Muscle layer of duodenum (tissue), 2 donors: Measurements from ENCODE around the gene MDFI.

ENCODE experiments used
- H3K27ac ChIP-seq: one replicate; pipeline ENCODE4 v1.7.0; 2013; ENCODE audit warnings: mild to moderate bottlenecking, low read length
- H3K27me3 ChIP-seq: one replicate; pipeline ENCODE4 v1.7.0; 2013; ENCODE audit warnings: low read depth, mild to moderate bottlenecking, control low read depth, low read length
- H3K36me3 ChIP-seq, 2 donors: one replicate each; pipeline ENCODE4 v1.7.0; 2013; ENCODE audit warnings: low read length in 2 of 2, control low read depth in 1 of 2, mild to moderate bottlenecking in 1 of 2; ENCODE audit not compliant: insufficient read depth in 2 of 2, control insufficient read depth in 1 of 2
- H3K4me1 ChIP-seq, 2 donors: one replicate each; pipeline ENCODE4 v1.7.0; 2013; ENCODE audit warnings: low read length in 2 of 2, mild to moderate bottlenecking in 2 of 2, control low read depth in 1 of 2, moderate library complexity in 1 of 2; ENCODE audit not compliant: insufficient read depth in 2 of 2, control insufficient read depth in 1 of 2
- H3K4me3 ChIP-seq, 2 donors: one replicate each; pipeline ENCODE4 v1.7.0; 2013; ENCODE audit warnings: low read length in 2 of 2, low read depth in 1 of 2, mild to moderate bottlenecking in 1 of 2
- H3K9me3 ChIP-seq, 2 donors: one replicate each; pipeline ENCODE4 v1.7.0; 2013; ENCODE audit warnings: low read length in 2 of 2, control low read depth in 1 of 2, mild to moderate bottlenecking in 1 of 2; ENCODE audit not compliant: control insufficient read depth in 1 of 2
- donor health status: healthy.

MDFI gene

GRCh38 chr6:41596096-41596685 lies 42.1 kb upstream of the MDFI start:
- no peaks in the 10 kb centered on the region for H3K4me1 ChIP-seq
- H3K9me3 ChIP-seq: no peaks in the 10 kb centered on the region
- no peaks in the 10 kb centered on the region for H3K27me3 ChIP-seq
- no peak overlapping the region for H3K27ac ChIP-seq
- peaks cover 20 to 55% of the 10 kb centered on the region in 2 donors for H3K36me3 ChIP-seq
- H3K4me3 ChIP-seq: no peak overlapping the region

- no peaks in the 10 kb centered on the region for H3K9me3 ChIP-seq
- no peaks in the 10 kb centered on the region for H3K27me3 ChIP-seq
- no peaks in the 10 kb centered on the region for H3K4me1 ChIP-seq
- H3K27ac ChIP-seq: no peak overlapping the region
- peaks cover 20 to 53% of the 10 kb centered on the region in 2 donors for H3K36me3 ChIP-seq
- no peak overlapping the region for H3K4me3 ChIP-seq
These were observed 41.5 kb upstream of the MDFI start for GRCh38 chr6:41596807-41597206.

GRCh38 chr6:41597246-41598000 lies 40.8 kb upstream of the MDFI start:
- Histone ChIP-seq H3K27ac (no peak overlapping the region), H3K4me3 (no peak overlapping the region), H3K27me3 (no peaks in the 10 kb centered on the region), H3K4me1 (peaks cover 0 to 4% of the 10 kb centered on the region in 2 donors), H3K9me3 (no peaks in the 10 kb centered on the region), H3K36me3 (peaks cover 18 to 53% of the 10 kb centered on the region in 2 donors)

GRCh38 chr6:41598670-41599014 lies 39.6 kb upstream of the MDFI start:
- Histone ChIP-seq H3K4me1 (peaks cover 0 to 10% of the 10 kb centered on the region in 2 donors), H3K36me3 (peaks cover 18 to 48% of the 10 kb centered on the region in 2 donors), H3K27me3 (no peaks in the 10 kb centered on the region), H3K4me3 (no peak overlapping the region), H3K9me3 (no peaks in the 10 kb centered on the region), H3K27ac (no peak overlapping the region)

GRCh38 chr6:41599015-41599851 lies 39.0 kb upstream of the MDFI start:
- Histone ChIP-seq H3K27ac (no peak overlapping the region), H3K36me3 (peaks cover 18 to 48% of the 10 kb centered on the region in 2 donors), H3K9me3 (no peaks in the 10 kb centered on the region)

GRCh38 chr6:41599852-41600445 lies 38.3 kb upstream of the MDFI start:
- H3K27me3 ChIP-seq: no peaks in the 10 kb centered on the region
- no peak overlapping the region for H3K27ac ChIP-seq
- H3K4me1 ChIP-seq: peaks cover 0 to 10% of the 10 kb centered on the region in 2 donors
- H3K4me3 ChIP-seq: no peak overlapping the region
- no peaks in the 10 kb centered on the region for H3K9me3 ChIP-seq
- peaks cover 15 to 44% of the 10 kb centered on the region in 2 donors for H3K36me3 ChIP-seq

More at GRCh38 chr6:41599015-41599851, 39.0 kb upstream of the MDFI start:
- Histone ChIP-seq H3K4me1 (peaks cover 0 to 10% of the 10 kb centered on the region in 2 donors), H3K27me3 (no peaks in the 10 kb centered on the region), H3K4me3 (no peak overlapping the region)

- Histone ChIP-seq H3K4me1 (peaks cover 0 to 10% of the 10 kb centered on the region in 2 donors), H3K9me3 (no peaks in the 10 kb centered on the region), H3K27ac (no peak overlapping the region), H3K36me3 (peaks cover 15 to 41% of the 10 kb centered on the region in 2 donors), H3K4me3 (no peak overlapping the region), H3K27me3 (no peaks in the 10 kb centered on the region)
These were observed 37.6 kb upstream of the MDFI start for GRCh38 chr6:41600499-41601247.

GRCh38 chr6:41601248-41601549 lies 37.1 kb upstream of the MDFI start:
- peaks cover 0 to 10% of the 10 kb centered on the region in 2 donors for H3K4me1 ChIP-seq
- H3K4me3 ChIP-seq: no peak overlapping the region
- no peaks in the 10 kb centered on the region for H3K27me3 ChIP-seq
- no peak overlapping the region for H3K27ac ChIP-seq
- no peaks in the 10 kb centered on the region for H3K9me3 ChIP-seq
- H3K36me3 ChIP-seq: peaks cover 13 to 36% of the 10 kb centered on the region in 2 donors

GRCh38 chr6:41602422-41602743 lies 35.9 kb upstream of the MDFI start:
- Histone ChIP-seq H3K4me1 (peaks cover 0 to 10% of the 10 kb centered on the region in 2 donors), H3K9me3 (no peaks in the 10 kb centered on the region), H3K4me3 (no peak overlapping the region), H3K27me3 (no peaks in the 10 kb centered on the region), H3K27ac (no peak overlapping the region), H3K36me3 (peaks cover under 1 to 24% of the 10 kb centered on the region in 2 donors)

GRCh38 chr6:41602864-41603608 lies 35.2 kb upstream of the MDFI start:
- no peaks in the 10 kb centered on the region for H3K27me3 ChIP-seq
- no peaks in the 10 kb centered on the region for H3K9me3 ChIP-seq
- H3K27ac ChIP-seq: no peak overlapping the region
- H3K36me3 ChIP-seq: peaks cover 0 to 20% of the 10 kb centered on the region in 2 donors
- H3K4me1 ChIP-seq: peaks cover 0 to 10% of the 10 kb centered on the region in 2 donors
- H3K4me3 ChIP-seq: peak overlapping the region; percentile 7 to 27
